ENCODE measurements around the gene ATF5.

DNA sequence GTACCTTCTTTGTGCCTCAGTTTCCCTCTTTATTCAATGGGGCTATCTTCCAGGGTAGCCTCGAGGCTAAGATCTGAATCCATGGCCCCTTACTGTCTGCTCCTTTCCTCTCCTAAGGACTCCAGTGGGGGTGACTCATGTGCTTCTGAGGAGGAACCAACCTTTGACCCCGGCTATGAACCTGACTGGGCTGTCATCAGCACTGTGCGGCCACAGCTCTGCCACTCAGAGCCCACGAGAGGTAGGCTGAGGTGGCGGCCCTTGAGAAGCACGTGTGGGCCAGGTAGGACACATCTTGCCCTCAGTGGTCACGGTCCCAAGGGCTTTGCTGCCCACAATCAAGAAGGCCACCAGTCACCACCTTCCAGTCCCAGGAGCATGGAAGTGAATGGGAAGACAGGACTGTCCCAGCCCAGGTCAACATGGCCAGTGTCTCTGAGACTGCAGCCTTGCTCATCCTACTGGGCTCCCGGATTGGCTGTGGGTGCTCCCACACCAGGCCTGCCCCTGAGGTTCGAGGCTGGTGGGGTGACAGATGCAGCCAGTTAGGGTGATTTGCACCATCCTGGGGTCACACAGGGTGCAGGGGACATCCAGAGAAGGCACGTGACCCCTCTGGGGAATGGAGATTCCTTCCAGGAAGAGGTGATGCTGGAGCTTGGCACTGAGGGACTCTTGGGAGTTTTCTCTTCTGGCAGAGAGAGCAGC is 48.7 kb upstream of the ATF5 start:
- TF ChIP-seq, protein P1, sequence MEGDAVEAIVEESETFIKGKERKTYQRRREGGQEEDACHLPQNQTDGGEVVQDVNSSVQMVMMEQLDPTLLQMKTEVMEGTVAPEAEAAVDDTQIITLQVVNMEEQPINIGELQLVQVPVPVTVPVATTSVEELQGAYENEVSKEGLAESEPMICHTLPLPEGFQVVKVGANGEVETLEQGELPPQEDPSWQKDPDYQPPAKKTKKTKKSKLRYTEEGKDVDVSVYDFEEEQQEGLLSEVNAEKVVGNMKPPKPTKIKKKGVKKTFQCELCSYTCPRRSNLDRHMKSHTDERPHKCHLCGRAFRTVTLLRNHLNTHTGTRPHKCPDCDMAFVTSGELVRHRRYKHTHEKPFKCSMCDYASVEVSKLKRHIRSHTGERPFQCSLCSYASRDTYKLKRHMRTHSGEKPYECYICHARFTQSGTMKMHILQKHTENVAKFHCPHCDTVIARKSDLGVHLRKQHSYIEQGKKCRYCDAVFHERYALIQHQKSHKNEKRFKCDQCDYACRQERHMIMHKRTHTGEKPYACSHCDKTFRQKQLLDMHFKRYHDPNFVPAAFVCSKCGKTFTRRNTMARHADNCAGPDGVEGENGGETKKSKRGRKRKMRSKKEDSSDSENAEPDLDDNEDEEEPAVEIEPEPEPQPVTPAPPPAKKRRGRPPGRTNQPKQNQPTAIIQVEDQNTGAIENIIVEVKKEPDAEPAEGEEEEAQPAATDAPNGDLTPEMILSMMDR (conservative IDR thresholded peaks at IDR 0.05), result no peak
- no peak for TF ChIP-seq ZFX (IDR thresholded peaks at IDR 0.05)
